Activated CD4-positive, alpha-beta T cell treated with anti-CD3 and anti-CD28 coated beads for 1 hour (primary cell): ENCODE results near the gene BGN.

Source experiments
- DNase-seq: peaks from one replicate; pipeline ENCODE4 v3.0.0-alpha.2; 2020

BGN gene

GRCh38 chrX:153486171-153486570 lies 8.6 kb upstream of the BGN start:
- DNase-seq = no peak

- DNase-seq = no peak
Observed at GRCh38 chrX:153487590-153488071, 7.1 kb upstream of the BGN start.

- DNase-seq = no peak
Observed at GRCh38 chrX:153488231-153488914, 6.4 kb upstream of the BGN start.

- DNase-seq = no peak
Observed at GRCh38 chrX:153490217-153490930, 4.4 kb upstream of the BGN start.

- DNase-seq = no peak
Observed at GRCh38 chrX:153491351-153491914, 3.3 kb upstream of the BGN start.

GRCh38 chrX:153491918-153492317 lies 2.9 kb upstream of the BGN start:
- DNase-seq = no peak

GRCh38 chrX:153492543-153492942 lies 2.2 kb upstream of the BGN start:
- DNase-seq = no peak

- no peak for DNase-seq
Observed at GRCh38 chrX:153493085-153493484, 1.7 kb upstream of the BGN start.

- DNase-seq = no peak
Observed at GRCh38 chrX:153494061-153494460, 719 bp upstream of the BGN start.

GRCh38 chrX:153495362-153495751 lies 577 bp downstream of the BGN start:
- DNase-seq = no peak

GRCh38 chrX:153495903-153496589 lies 1.3 kb downstream of the BGN start:
- no peak for DNase-seq

- no peak for DNase-seq
Observed at GRCh38 chrX:153496590-153496959, 1.8 kb downstream of the BGN start.

GRCh38 chrX:153498453-153498852 lies 3.7 kb downstream of the BGN start:
- no peak for DNase-seq

- no peak for DNase-seq
Observed at GRCh38 chrX:153499341-153499740, 4.6 kb downstream of the BGN start.

GRCh38 chrX:153499876-153500275 lies 5.1 kb downstream of the BGN start:
- no peak for DNase-seq

- no peak for DNase-seq
Observed at GRCh38 chrX:153500676-153501280, 6.0 kb downstream of the BGN start.

GRCh38 chrX:153501530-153501929 lies 6.8 kb downstream of the BGN start:
- DNase-seq = no peak

- no peak for DNase-seq
Observed at GRCh38 chrX:153502131-153502530, 7.4 kb downstream of the BGN start.

- DNase-seq = no peak
Observed at GRCh38 chrX:153502796-153503195, 8.0 kb downstream of the BGN start.

- DNase-seq = no peak
Observed at GRCh38 chrX:153504445-153505016, 9.8 kb downstream of the BGN start.

GRCh38 chrX:153505361-153505760 lies 10.6 kb downstream of the BGN start:
- DNase-seq = no peak

GRCh38 chrX:153507484-153508178 lies 12.9 kb downstream of the BGN start:
- DNase-seq = peak; percentile 75
